HEK293 (cell line): ENCODE measurements around the gene NDUFA1.
A peak's percentile ranks its signal among the peaks of the same experiment; 100 is the strongest.

ENCODE experiments used
- BCL6B ChIP-seq: fragments of 450-650 bp; formaldehyde crosslinking; IDR thresholded peaks from 2 replicates; pipeline ENCODE4 v1.5.1; 2017; ENCODE audit warnings: missing biosample characterization, missing genetic modification characterization
- HOXA7 ChIP-seq: sonication (generic); formaldehyde crosslinking; IDR thresholded peaks from 2 replicates; pipeline ENCODE4 v1.8.1; 2022; ENCODE audit warnings: missing genetic modification reagents, borderline replicate concordance
- HOXC10 ChIP-seq: sonication (generic); formaldehyde crosslinking; IDR thresholded peaks from 2 replicates; pipeline ENCODE4 v1.8.1; 2023; ENCODE audit warnings: mild to moderate bottlenecking, missing genetic modification reagents
- KLF17 ChIP-seq: fragments of 450-650 bp; formaldehyde crosslinking; IDR thresholded peaks from 2 replicates; pipeline ENCODE4 v1.5.1; 2016; ENCODE audit warnings: missing biosample characterization, missing genetic modification characterization
- MEIS1 ChIP-seq: sonication (generic); formaldehyde crosslinking; IDR thresholded peaks from 2 replicates; pipeline ENCODE4 v1.8.1; 2022; ENCODE audit warnings: missing genetic modification reagents, mild to moderate bottlenecking, borderline replicate concordance
- MYNN ChIP-seq: fragments of 450-650 bp; formaldehyde crosslinking; IDR thresholded peaks from 2 replicates; pipeline ENCODE4 v1.5.1; 2016; ENCODE audit warnings: missing biosample characterization, missing genetic modification characterization, borderline replicate concordance
- PRDM1 ChIP-seq: fragments of 450-650 bp; formaldehyde crosslinking; IDR thresholded peaks from 2 replicates; pipeline ENCODE4; 2016; ENCODE audit warnings: missing biosample characterization, missing genetic modification characterization
- RBAK ChIP-seq: fragments of 450-650 bp; formaldehyde crosslinking; IDR thresholded peaks from 2 replicates; pipeline ENCODE4 v1.5.1; 2016; ENCODE audit warnings: missing biosample characterization, missing genetic modification characterization
- SALL2 ChIP-seq: fragments of 450-650 bp; formaldehyde crosslinking; IDR thresholded peaks from 2 replicates; pipeline ENCODE4 v1.5.0; 2017; ENCODE audit warnings: missing biosample characterization, mild to moderate bottlenecking, missing genetic modification characterization, borderline replicate concordance
- SCRT2 ChIP-seq: fragments of 450-650 bp; formaldehyde crosslinking; IDR thresholded peaks from 2 replicates; pipeline ENCODE4 v1.5.1; 2016; ENCODE audit warnings: missing biosample characterization, missing genetic modification characterization
- SP2 ChIP-seq: fragments of 450-650 bp; formaldehyde crosslinking; IDR thresholded peaks from 2 replicates; pipeline ENCODE4 v1.5.1; 2016; ENCODE audit warnings: missing biosample characterization, missing genetic modification characterization
- YY1 ChIP-seq: fragments of 450-650 bp; formaldehyde crosslinking; IDR thresholded peaks from 2 replicates; pipeline ENCODE4 v1.5.1; 2018; ENCODE audit warnings: missing biosample characterization, missing genetic modification characterization
- YY2 ChIP-seq: fragments of 450-650 bp; formaldehyde crosslinking; IDR thresholded peaks from 2 replicates; pipeline ENCODE4 v1.5.1; 2016; ENCODE audit warnings: missing biosample characterization, missing genetic modification characterization
- ZBTB8A ChIP-seq: fragments of 450-650 bp; formaldehyde crosslinking; IDR thresholded peaks from 2 replicates; pipeline ENCODE4 v1.5.1; 2016; ENCODE audit warnings: missing biosample characterization, missing genetic modification characterization
- ZFP3 ChIP-seq: fragments of 450-650 bp; formaldehyde crosslinking; IDR thresholded peaks from 2 replicates; pipeline ENCODE4 v1.5.1; 2016; ENCODE audit warnings: low read depth, missing biosample characterization, missing genetic modification characterization
- ZNF112 ChIP-seq: fragments of 450-650 bp; formaldehyde crosslinking; IDR thresholded peaks from 2 replicates; pipeline ENCODE4 v1.5.0; 2017; ENCODE audit warnings: missing biosample characterization, missing genetic modification characterization
- ZNF121 ChIP-seq: fragments of 450-650 bp; formaldehyde crosslinking; IDR thresholded peaks from 2 replicates; pipeline ENCODE4 v1.5.1; 2016; ENCODE audit warnings: missing biosample characterization, missing genetic modification characterization
- ZNF2 ChIP-seq: fragments of 450-650 bp; formaldehyde crosslinking; IDR thresholded peaks from 2 replicates; pipeline ENCODE4 v1.5.1; 2016; ENCODE audit warnings: missing biosample characterization, missing genetic modification characterization
- ZNF211 ChIP-seq: fragments of 450-650 bp; formaldehyde crosslinking; IDR thresholded peaks from 2 replicates; pipeline ENCODE4 v1.5.1; 2016; ENCODE audit warnings: low read depth, missing biosample characterization, missing genetic modification characterization
- ZNF248 ChIP-seq: fragments of 450-650 bp; formaldehyde crosslinking; IDR thresholded peaks from 2 replicates; pipeline ENCODE4 v1.5.1; 2017; ENCODE audit warnings: missing biosample characterization, missing genetic modification characterization
- ZNF292 ChIP-seq: fragments of 450-650 bp; formaldehyde crosslinking; IDR thresholded peaks from 2 replicates; pipeline ENCODE4 v1.5.1; 2016; ENCODE audit warnings: low read depth, missing biosample characterization, missing genetic modification characterization, borderline replicate concordance
- ZNF350 ChIP-seq: fragments of 450-650 bp; formaldehyde crosslinking; IDR thresholded peaks from 2 replicates; pipeline ENCODE4 v1.5.0; 2017; ENCODE audit warnings: missing biosample characterization, mild to moderate bottlenecking, missing genetic modification characterization
- ZNF37A ChIP-seq: fragments of 450-650 bp; IDR thresholded peaks from 2 replicates; pipeline ENCODE4 v1.5.1; 2018; ENCODE audit warnings: missing biosample characterization, missing genetic modification characterization
- ZNF394 ChIP-seq: fragments of 450-650 bp; formaldehyde crosslinking; IDR thresholded peaks from 2 replicates; pipeline ENCODE4 v1.5.1; 2016; ENCODE audit warnings: missing biosample characterization, missing genetic modification characterization, mild to moderate bottlenecking, moderate library complexity, borderline replicate concordance
- ZNF416 ChIP-seq: fragments of 450-650 bp; formaldehyde crosslinking; IDR thresholded peaks from 2 replicates; pipeline ENCODE4 v1.5.1; 2016; ENCODE audit warnings: missing biosample characterization, missing genetic modification characterization
- ZNF423 ChIP-seq: fragments of 450-650 bp; formaldehyde crosslinking; IDR thresholded peaks from 2 replicates; pipeline ENCODE4 v1.5.1; 2016; ENCODE audit warnings: missing biosample characterization, missing genetic modification characterization
- ZNF449 ChIP-seq: fragments of 450-650 bp; formaldehyde crosslinking; IDR thresholded peaks from 2 replicates; pipeline ENCODE4 v1.5.1; 2017; ENCODE audit warnings: missing biosample characterization, mild to moderate bottlenecking, missing genetic modification characterization, moderate library complexity
- ZNF548 ChIP-seq: fragments of 450-650 bp; formaldehyde crosslinking; IDR thresholded peaks from 2 replicates; pipeline ENCODE4 v1.5.1; 2016; ENCODE audit warnings: missing biosample characterization, missing genetic modification characterization
- ZNF555 ChIP-seq: fragments of 450-650 bp; formaldehyde crosslinking; conservative IDR thresholded peaks from 2 replicates; pipeline ENCODE4 v1.5.1; 2017; ENCODE audit warnings: missing biosample characterization, mild to moderate bottlenecking, missing genetic modification characterization, inconsistent platforms
- ZNF596 ChIP-seq: fragments of 450-650 bp; IDR thresholded peaks from 2 replicates; pipeline ENCODE4 v1.5.0; 2018; ENCODE audit warnings: missing biosample characterization, mild to moderate bottlenecking, missing genetic modification characterization, moderate library complexity
- ZNF610 ChIP-seq: fragments of 450-650 bp; formaldehyde crosslinking; IDR thresholded peaks from 2 replicates; pipeline ENCODE4 v1.5.1; 2016; ENCODE audit warnings: missing biosample characterization, missing genetic modification characterization, borderline replicate concordance
- ZNF658 ChIP-seq: fragments of 450-650 bp; formaldehyde crosslinking; IDR thresholded peaks from 2 replicates; pipeline ENCODE4; 2016; ENCODE audit warnings: missing biosample characterization, missing genetic modification characterization
- ZNF670 ChIP-seq: fragments of 450-650 bp; formaldehyde crosslinking; IDR thresholded peaks from 2 replicates; pipeline ENCODE4 v1.5.1; 2016; ENCODE audit warnings: missing biosample characterization, missing genetic modification characterization, low read depth
- ZNF776 ChIP-seq: fragments of 450-650 bp; formaldehyde crosslinking; IDR thresholded peaks from 2 replicates; pipeline ENCODE4 v1.5.0; 2017; ENCODE audit warnings: missing biosample characterization, missing genetic modification characterization, borderline replicate concordance
- ZNF791 ChIP-seq: fragments of 450-650 bp; formaldehyde crosslinking; IDR thresholded peaks from 2 replicates; pipeline ENCODE4 v1.5.1; 2016; ENCODE audit warnings: missing biosample characterization, missing genetic modification characterization
- ZNF843 ChIP-seq: fragments of 450-650 bp; formaldehyde crosslinking; IDR thresholded peaks from 2 replicates; pipeline ENCODE4 v1.5.1; 2016; ENCODE audit warnings: missing biosample characterization, missing genetic modification characterization
- ZSCAN5A ChIP-seq: fragments of 450-650 bp; formaldehyde crosslinking; IDR thresholded peaks from 2 replicates; pipeline ENCODE4 v1.5.1; 2016; ENCODE audit warnings: missing biosample characterization, missing genetic modification characterization

The NDUFA1 gene

GRCh38 chrX:119871599-119872395 lies at the start of gene NDUFA1, which contains the start of gene RNF113A (continued):
- TF ChIP-seq ZNF292 (tag by site-specific recombination) (no peak), ZNF248 (tag by site-specific recombination) (no peak), ZNF548 (tag by site-specific recombination) (no peak), HOXA7 (no peak), PRDM1 (no peak), YY1 (tag by site-specific recombination) (0 out of 2 replicates have a peak, but pooled peaks have one; percentile 10), ZNF112 (tag by site-specific recombination) (no peak), ZNF211 (tag by site-specific recombination) (no peak), BCL6B (no peak), SCRT2 (tag by site-specific recombination) (peak; percentile 58; the same call in 1 of the 2 replicates), ZNF776 (tag by site-specific recombination) (no peak), SP2 (tag by site-specific recombination) (peak; percentile 68), ZNF416 (tag by site-specific recombination) (no peak), ZNF2 (tag by site-specific recombination) (peak; percentile 35; the same call in 1 of the 2 replicates), ZNF449 (peak; percentile 95), MEIS1 (0 out of 2 replicates have a peak, but pooled peaks have one; percentile 44), ZNF394 (tag by site-specific recombination) (peak; percentile 27; the same call in 1 of the 2 replicates), ZNF37A (tag by site-specific recombination) (no peak), ZBTB8A (tag by site-specific recombination) (peak; percentile 98), ZNF596 (no peak), MYNN (tag by site-specific recombination) (no peak), ZNF658 (tag by site-specific recombination) (no peak), RBAK (tag by site-specific recombination) (no peak), SALL2 (tag by site-specific recombination) (no peak), ZNF423 (tag by site-specific recombination) (no peak), ZNF610 (tag by site-specific recombination) (peak; percentile 34; the same call in 1 of the 2 replicates), HOXC10 (CRISPR knock-in tag) (no peak), ZNF670 (tag by site-specific recombination) (no peak), ZNF791 (tag by site-specific recombination) (no peak), YY2 (tag by site-specific recombination) (no peak), ZNF121 (no peak), ZNF555 (tag by site-specific recombination) (no peak), ZSCAN5A (tag by site-specific recombination) (no peak), ZFP3 (no peak), ZNF350 (no peak), ZNF843 (tag by site-specific recombination) (no peak), KLF17 (tag by site-specific recombination) (0 out of 2 replicates have a peak, but pooled peaks have one; percentile 14)
